H1 (cell line): ENCODE measurements around the gene SH3GL1. TPM values are rescaled to one million over a fixed set of nuclear protein-coding genes. Genes with fewer than 3 reads are reported as not detected.

Experiments
- CTCF ChIA-PET: fragments of 300-600 bp; sonication (Branson Sonifier 250); formaldehyde crosslinking; loops from one replicate; lab custom pipeline; 2021; ENCODE audit not compliant: partially characterized antibody; lab: Charles Lee
- POLR2A ChIA-PET: fragments of 300-600 bp; sonication (Branson Sonifier 250); formaldehyde crosslinking; loops from one replicate; lab custom pipeline; 2021; ENCODE audit warnings: inconsistent platforms; ENCODE audit not compliant: partially characterized antibody; lab: Charles Lee
- DNase-seq, 2 experiments: peaks; one replicate each; pipeline versions ENCODE4 v3.0.0 to v3.0.0-alpha.2; 2010 to 2022; ENCODE audit warnings: low spot score in 2 of 2, low read depth in 1 of 2, mixed read lengths in 1 of 2
- FAIRE-seq: peaks from 2 replicates; lab custom pipeline; 2011; peaks lifted over from hg19 to GRCh38; lab: Jason Lieb, UNC
- H2AFZ ChIP-seq: 2 replicates; pipeline ENCODE4 v1.8.1; 2012; ENCODE audit warnings: low read length, inconsistent platforms
- H2AK5ac ChIP-seq: 2 replicates; pipeline ENCODE4 v1.6.1; 2013; ENCODE audit warnings: low read depth, low read length
- H2BK120ac ChIP-seq: replicated peaks from 2 replicates; pipeline ENCODE3; 2013; ENCODE audit warnings: low read depth, low read length, inconsistent platforms
- H2BK12ac ChIP-seq: 2 replicates; pipeline ENCODE4 v1.6.1; 2013; ENCODE audit warnings: low read depth, low read length
- H2BK15ac ChIP-seq: 2 replicates; pipeline ENCODE4 v1.6.1; 2013; ENCODE audit warnings: low read length
- H2BK20ac ChIP-seq: 2 replicates; pipeline ENCODE4 v1.6.1; 2013; ENCODE audit warnings: low read length
- H2BK5ac ChIP-seq: 2 replicates; pipeline ENCODE4 v1.6.1; 2013; ENCODE audit warnings: low read depth, low read length
- H3K14ac ChIP-seq: 2 replicates; pipeline ENCODE4 v1.6.1; 2013; ENCODE audit warnings: inconsistent platforms; ENCODE audit not compliant: insufficient read length
- H3K18ac ChIP-seq: 2 replicates; pipeline ENCODE4 v1.6.1; 2013; ENCODE audit warnings: low read length; ENCODE audit errors: extremely low read depth
- H3K23ac ChIP-seq: 2 replicates; pipeline ENCODE4 v1.6.1; 2013; ENCODE audit warnings: inconsistent platforms; ENCODE audit not compliant: insufficient read length
- H3K23me2 ChIP-seq: 2 replicates; pipeline ENCODE4 v1.6.1; 2013; ENCODE audit warnings: low read depth, low read length
- H3K27ac ChIP-seq: 2 replicates; pipeline ENCODE4 v1.6.1; 2011; ENCODE audit warnings: low read depth, low read length, inconsistent platforms
- H3K27me3 ChIP-seq, 4 experiments: replicated peaks in 1 of 4; 1 replicate in 1 of 4; 2 replicates in 3 of 4; pipeline versions ENCODE4 v1.6.1 to v1.8.1; 2011 to 2013; ENCODE audit warnings: low read length in 3 of 4, mild to moderate bottlenecking in 3 of 4, inconsistent platforms in 2 of 4, mixed read lengths in 2 of 4, moderate library complexity in 1 of 4; ENCODE audit not compliant: control insufficient read depth in 3 of 4, insufficient read depth in 3 of 4; ENCODE audit errors: extremely low read depth in 1 of 4
- H3K36me3 ChIP-seq, 4 experiments: 2 replicates each; pipeline versions ENCODE4 v1.6.1 to v1.8.1; 2011 to 2013; ENCODE audit warnings: mild to moderate bottlenecking in 4 of 4, low read length in 3 of 4, moderate library complexity in 2 of 4, control low read depth in 1 of 4, inconsistent platforms in 1 of 4; ENCODE audit not compliant: insufficient read depth in 4 of 4, control insufficient read depth in 2 of 4
- H3K4ac ChIP-seq: replicated peaks from 2 replicates; pipeline ENCODE3; 2013; ENCODE audit warnings: low read length, low read depth, mixed read lengths, inconsistent platforms; ENCODE audit not compliant: insufficient read length
- H3K4me1 ChIP-seq, 4 experiments: replicated peaks in 1 of 4; 1 replicate in 1 of 4; 2 replicates in 3 of 4; pipeline versions ENCODE4 v1.6.1 to v1.8.1; 2011 to 2013; ENCODE audit warnings: low read length in 3 of 4, inconsistent platforms in 2 of 4, mixed read lengths in 1 of 4; ENCODE audit not compliant: insufficient read depth in 4 of 4, control insufficient read depth in 3 of 4
- H3K4me2 ChIP-seq, 2 experiments: 2 replicates each; pipeline versions ENCODE4 v1.6.1 to v1.8.1; 2011 to 2013; ENCODE audit warnings: low read depth in 2 of 2, low read length in 2 of 2, control low read depth in 1 of 2, inconsistent platforms in 1 of 2, mild to moderate bottlenecking in 1 of 2; ENCODE audit not compliant: insufficient read depth in 1 of 2
- H3K4me3 ChIP-seq, 4 experiments: fragments of 200-600, 300-600 bp in 1 of 4; sonication (generic), shearing (Covaris generic), sonication (Bioruptor Twin) in 1 of 4; 2 replicates each; pipeline versions ENCODE4 v1.5.1 to v1.8.1; 2011 to 2016; ENCODE audit warnings: low read length in 4 of 4, low read depth in 3 of 4, control low read depth in 2 of 4, inconsistent platforms in 2 of 4, mild to moderate bottlenecking in 2 of 4, mixed read lengths in 1 of 4, moderate library complexity in 1 of 4; ENCODE audit not compliant: insufficient read depth in 2 of 4; ENCODE audit errors: extremely low read depth in 1 of 4
- H3K56ac ChIP-seq: replicated peaks from 2 replicates; pipeline ENCODE3; 2013; ENCODE audit warnings: low read depth, mild to moderate bottlenecking, mixed read lengths, low read length, inconsistent platforms; ENCODE audit not compliant: insufficient read length
- H3K79me1 ChIP-seq: 2 replicates; pipeline ENCODE4 v1.6.1; 2013; ENCODE audit warnings: low read depth, low read length, control low read depth
- H3K79me2 ChIP-seq, 2 experiments: 2 replicates each; pipeline versions ENCODE4 v1.6.1 to v1.8.1; 2012 to 2013; ENCODE audit warnings: low read length in 2 of 2, mild to moderate bottlenecking in 2 of 2, inconsistent platforms in 1 of 2; ENCODE audit not compliant: insufficient read depth in 2 of 2, control insufficient read depth in 1 of 2
- H3K9ac ChIP-seq, 4 experiments: replicated peaks in 1 of 4; 1 replicate in 1 of 4; 2 replicates in 3 of 4; pipeline versions ENCODE4 v1.6.1 to v1.8.1; 2011 to 2013; ENCODE audit warnings: low read depth in 3 of 4, low read length in 3 of 4, control low read depth in 2 of 4, mild to moderate bottlenecking in 2 of 4, moderate library complexity in 2 of 4, inconsistent platforms in 1 of 4; ENCODE audit errors: extremely low read depth in 1 of 4
- H3K9me3 ChIP-seq, 2 experiments: 2 replicates each; pipeline versions ENCODE4 v1.6.1 to v1.8.1; 2012 to 2013; ENCODE audit warnings: mild to moderate bottlenecking in 2 of 2, moderate library complexity in 2 of 2, control low read depth in 1 of 2, inconsistent platforms in 1 of 2, low read depth in 1 of 2, low read length in 1 of 2, mixed read lengths in 1 of 2; ENCODE audit not compliant: insufficient read depth in 2 of 2
- H4K20me1 ChIP-seq, 2 experiments: replicated peaks in 1 of 2; 2 replicates each; pipeline versions ENCODE3 to v1.8.1; 2011 to 2013; ENCODE audit warnings: inconsistent platforms in 2 of 2, low read length in 2 of 2, mild to moderate bottlenecking in 1 of 2; ENCODE audit not compliant: insufficient read depth in 2 of 2, control insufficient read depth in 1 of 2
- H4K5ac ChIP-seq: 2 replicates; pipeline ENCODE4 v1.6.1; 2013; ENCODE audit warnings: low read length, low read depth, mixed read lengths, inconsistent platforms; ENCODE audit not compliant: insufficient read length
- H4K8ac ChIP-seq: 2 replicates; pipeline ENCODE4 v1.8.0; 2013; ENCODE audit warnings: mild to moderate bottlenecking, moderate library complexity, low read length, inconsistent platforms; ENCODE audit not compliant: insufficient read depth; ENCODE audit errors: extremely low read depth
- H4K91ac ChIP-seq: replicated peaks from 2 replicates; pipeline ENCODE3; 2013; ENCODE audit warnings: low read length, mixed read lengths, inconsistent platforms; ENCODE audit not compliant: insufficient read length
- BACH1 ChIP-seq: IDR thresholded peaks from 2 replicates; pipeline ENCODE4 v1.6.1; 2012; ENCODE audit warnings: low read length, improper control_type of control experiment
- CBX5 ChIP-seq: fragments of 300-800, 300-1000 bp; sonication (generic); IDR thresholded peaks from 2 replicates; pipeline ENCODE4 v1.7.1; 2016; ENCODE audit warnings: antibody characterized with exemption, low read length, low read depth
- EZH2 ChIP-seq: fragments of 200-600 bp; sonication (generic); IDR thresholded peaks from 2 replicates; pipeline ENCODE4 v1.7.1; 2012; ENCODE audit warnings: low read depth, mild to moderate bottlenecking, moderate library complexity, low read length, inconsistent platforms; ENCODE audit not compliant: severe bottlenecking
- JUN ChIP-seq: IDR thresholded peaks from 2 replicates; pipeline ENCODE4 v1.6.1; 2011; ENCODE audit warnings: low read depth, mild to moderate bottlenecking, improper control_type of control experiment, low read length
- JUND ChIP-seq: IDR thresholded peaks from 2 replicates; pipeline ENCODE4 v1.6.1; 2011; ENCODE audit warnings: mild to moderate bottlenecking, improper control_type of control experiment, low read length
- KDM5A ChIP-seq: fragments of 200-600 bp; IDR thresholded peaks from 2 replicates; pipeline ENCODE4 v1.7.1; 2012; ENCODE audit warnings: mild to moderate bottlenecking, low read length, inconsistent platforms, mixed read lengths
- MAFK ChIP-seq: IDR thresholded peaks from 2 replicates; pipeline ENCODE4 v1.6.1; 2012; ENCODE audit warnings: low read depth, mild to moderate bottlenecking, improper control_type of control experiment, low read length
- NANOG ChIP-seq: IDR thresholded peaks from 2 replicates; pipeline ENCODE4 v1.6.1; 2011; ENCODE audit warnings: low read length, low read depth, mild to moderate bottlenecking, inconsistent platforms; ENCODE audit not compliant: insufficient read depth, poor library complexity, severe bottlenecking
- RXRA ChIP-seq: IDR thresholded peaks from 2 replicates; pipeline ENCODE4 v1.6.1; 2011; ENCODE audit warnings: low read depth, mild to moderate bottlenecking, low read length, moderate library complexity; ENCODE audit not compliant: insufficient read depth
- SIX5 ChIP-seq: IDR thresholded peaks from 2 replicates; pipeline ENCODE4 v1.6.1; 2011; ENCODE audit warnings: mild to moderate bottlenecking, low read depth, low read length
- WGBS, 2 experiments: shearing (Covaris generic) in 1 of 2; methylation state at CpG; one replicate each; pipeline versions ENCODE4 v1.1.6 to v1.1.7; 2013 to 2015; ENCODE audit warnings: low lambda C conversion rate in 2 of 2, mixed read lengths in 2 of 2, inconsistent platforms in 1 of 2, low coverage in 1 of 2, missing lambda C conversion rate in 1 of 2; ENCODE audit not compliant: insufficient replicate concordance in 2 of 2, insufficient coverage in 1 of 2, insufficient read length in 1 of 2; ENCODE audit errors: extremely low coverage in 1 of 2, missing lambda C conversion rate in 1 of 2; 5-methylcytosine and 5-hydroxymethylcytosine counted together
- polyA plus RNA-seq, 7 experiments: library from polyadenylated mRNA; depleted of rRNA in 3 of 7; stranded (reverse) in 5 of 7; unstranded in 2 of 7; fragments of >200 nt in 5 of 7; fragments of 200-250 nt in 2 of 7; gene quantifications; 1 replicate in 5 of 7; 2 replicates in 1 of 7; 4 replicates in 1 of 7; pipeline versions ENCODE4 v1.2.1 to v1.2.3, GENCODE V29; 2011 to 2013; ENCODE audit warnings: missing spikeins in 2 of 7, mixed read lengths in 2 of 7
- total RNA-seq: library from RNA; stranded (reverse); fragmentation: NEBNext Ultra II Directional; extraction: Animal tissue kit (Norgen Biotek cat#: 25700); gene quantifications from 2 replicates; pipeline ENCODE4 v1.2.1, GENCODE V29; 2021
- TF ChIP-seq, protein P1 (sequence below), 3 experiments: IDR thresholded peaks; 1 replicate in 2 of 3; 2 replicates in 1 of 3; pipeline versions ENCODE4 v1.5.1 to v1.6.1; 2011; ENCODE audit warnings: low read length in 3 of 3, mild to moderate bottlenecking in 3 of 3, inconsistent platforms in 2 of 3, low read depth in 1 of 3, moderate library complexity in 1 of 3; ENCODE audit not compliant: insufficient read depth in 1 of 3; ENCODE audit errors: control extremely low read depth in 1 of 3

SH3GL1 gene
- total and polyA plus RNA-seq, 2 of the 8 experiments (the other 6 are each of a cell fraction or from before 2014, with no cell fraction given): 81.5 to 102 TPM

DNA sequence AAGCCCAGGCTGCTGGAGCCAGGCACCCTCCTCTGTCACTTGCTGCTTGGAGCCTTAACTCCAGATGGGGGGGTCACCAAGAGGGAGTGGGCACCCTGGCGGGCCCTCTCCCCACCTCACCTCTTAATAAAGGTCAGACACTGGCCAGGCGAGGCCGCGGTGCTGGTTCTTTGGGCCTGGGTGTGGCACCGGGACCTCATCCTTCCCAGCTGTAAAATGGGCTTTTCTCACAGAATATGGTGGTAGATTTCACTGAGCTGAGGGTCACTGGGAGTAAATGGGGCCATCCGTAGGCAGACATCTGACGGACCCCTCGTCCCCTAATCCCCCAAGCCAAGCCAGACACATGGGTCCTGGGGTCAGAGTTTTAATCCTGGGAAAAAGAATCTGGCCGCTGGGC lies 76.7 kb downstream of the SH3GL1 start:
- Histone ChIP-seq H3K4ac (no peak overlapping the region), H3K27ac (no peak overlapping the region)
- CTCF ChIA-PET: interaction anchor here (0.6 to 8.2 kb wide), 5 partner anchors 16 to 266 kb away, joined by 3 to 71 read pairs (median 3); no protein-coding TSS in a partner anchor
- TF ChIP-seq EZH2 (no peak), CBX5 (no peak), RXRA (no peak), NANOG (no peak), JUND (no peak), JUN (no peak), MAFK (no peak), BACH1 (no peak), SIX5 (no peak), KDM5A (no peak)
- TF ChIP-seq, protein P1, sequence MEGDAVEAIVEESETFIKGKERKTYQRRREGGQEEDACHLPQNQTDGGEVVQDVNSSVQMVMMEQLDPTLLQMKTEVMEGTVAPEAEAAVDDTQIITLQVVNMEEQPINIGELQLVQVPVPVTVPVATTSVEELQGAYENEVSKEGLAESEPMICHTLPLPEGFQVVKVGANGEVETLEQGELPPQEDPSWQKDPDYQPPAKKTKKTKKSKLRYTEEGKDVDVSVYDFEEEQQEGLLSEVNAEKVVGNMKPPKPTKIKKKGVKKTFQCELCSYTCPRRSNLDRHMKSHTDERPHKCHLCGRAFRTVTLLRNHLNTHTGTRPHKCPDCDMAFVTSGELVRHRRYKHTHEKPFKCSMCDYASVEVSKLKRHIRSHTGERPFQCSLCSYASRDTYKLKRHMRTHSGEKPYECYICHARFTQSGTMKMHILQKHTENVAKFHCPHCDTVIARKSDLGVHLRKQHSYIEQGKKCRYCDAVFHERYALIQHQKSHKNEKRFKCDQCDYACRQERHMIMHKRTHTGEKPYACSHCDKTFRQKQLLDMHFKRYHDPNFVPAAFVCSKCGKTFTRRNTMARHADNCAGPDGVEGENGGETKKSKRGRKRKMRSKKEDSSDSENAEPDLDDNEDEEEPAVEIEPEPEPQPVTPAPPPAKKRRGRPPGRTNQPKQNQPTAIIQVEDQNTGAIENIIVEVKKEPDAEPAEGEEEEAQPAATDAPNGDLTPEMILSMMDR (IDR thresholded peaks at IDR 0.05; ENCODE audit: control extremely low read depth in 1 of 3, insufficient read depth in 1 of 3, low read depth in 1 of 3, low read length in 3 of 3): no peak

More for the DNA sequence above, 76.7 kb downstream of the SH3GL1 start:
- no peak overlapping the region for H2AK5ac ChIP-seq
- H3K36me3 ChIP-seq: peaks cover 0 to 21% (median 1%) of the 10 kb centered on the region in 4 experiments; a peak in 4 of 8 replicates
- H4K91ac ChIP-seq: no peak overlapping the region
- H2BK5ac ChIP-seq: no peak overlapping the region
- H3K79me2 ChIP-seq: no peaks in the 10 kb centered on the region
- no peak overlapping the region for H2BK15ac ChIP-seq
- no peak overlapping the region for H3K23ac ChIP-seq
- H3K4me2 ChIP-seq: no peak overlapping the region
- peaks cover 4 to 11% of the 10 kb centered on the region in 2 experiments for H4K20me1 ChIP-seq
- H3K4me3 ChIP-seq: no peak overlapping the region
- H3K4me1 ChIP-seq: peaks cover 0 to 4% (median 2%) of the 10 kb centered on the region in 4 experiments; a peak in 4 of 7 replicates
- no peak overlapping the region for H2BK20ac ChIP-seq
- POLR2A ChIA-PET: interaction anchor here (1.1 to 7.4 kb wide), 5 partner anchors 9 to 32 kb away, joined by 3 to 86 read pairs (median 13); partner anchors contain the start of genes FSD1 and MPND
- H3K9ac ChIP-seq: no peak overlapping the region
- H3K27me3 ChIP-seq: no peaks in the 10 kb centered on the region
- H2AFZ ChIP-seq: no peak overlapping the region
- FAIRE-seq (no peak), DNase-seq (no peak)
- H2BK120ac ChIP-seq: no peak overlapping the region
- H3K9me3 ChIP-seq: peaks cover 0 to 4% of the 10 kb centered on the region in 2 experiments; a peak in 1 of 4 replicates
- H3K18ac ChIP-seq: no peak overlapping the region
- H3K14ac ChIP-seq: no peak overlapping the region
- H4K8ac ChIP-seq: no peak overlapping the region
- H3K79me1 ChIP-seq: no peaks in the 10 kb centered on the region
- no peak overlapping the region for H2BK12ac ChIP-seq
- 89% methylated on average over 9 of the region's 9 CpGs; no CpG with 5 or more reads in 1 of the 2 experiments for whole genome bisulfite sequencing, 2 experiments
- peaks cover 12% of the 10 kb centered on the region; the same call in 1 of the 2 replicates for H3K23me2 ChIP-seq
- no peak overlapping the region for H3K56ac ChIP-seq
- H4K5ac ChIP-seq: no peak overlapping the region
